Fibroblast of villous mesenchyme (primary cell): ENCODE results near the gene CSRP3. TPM values are rescaled to one million over a fixed set of nuclear protein-coding genes. Genes with fewer than 3 reads are reported as not detected.

ENCODE experiments used
- DNase-seq: peaks from one replicate; pipeline ENCODE4 v3.0.0-alpha.2; 2010; ENCODE audit warnings: low read depth
- H3K4me3 ChIP-seq: 2 replicates; pipeline ENCODE4 v1.5.1; 2011; ENCODE audit warnings: low read depth, mild to moderate bottlenecking, low read length
- CTCF ChIP-seq: IDR thresholded peaks from 2 replicates; pipeline ENCODE4 v1.5.1; 2012; ENCODE audit warnings: low read depth, mild to moderate bottlenecking, low read length; ENCODE audit not compliant: insufficient read depth
- total RNA-seq: library from RNA; depleted of rRNA; stranded (reverse); fragments of >200 nt; gene quantifications from 2 replicates; pipeline ENCODE4 v1.2.3, GENCODE V29; 2012

Gene CSRP3
- total RNA-seq, 1 donor: not detected

DNA sequence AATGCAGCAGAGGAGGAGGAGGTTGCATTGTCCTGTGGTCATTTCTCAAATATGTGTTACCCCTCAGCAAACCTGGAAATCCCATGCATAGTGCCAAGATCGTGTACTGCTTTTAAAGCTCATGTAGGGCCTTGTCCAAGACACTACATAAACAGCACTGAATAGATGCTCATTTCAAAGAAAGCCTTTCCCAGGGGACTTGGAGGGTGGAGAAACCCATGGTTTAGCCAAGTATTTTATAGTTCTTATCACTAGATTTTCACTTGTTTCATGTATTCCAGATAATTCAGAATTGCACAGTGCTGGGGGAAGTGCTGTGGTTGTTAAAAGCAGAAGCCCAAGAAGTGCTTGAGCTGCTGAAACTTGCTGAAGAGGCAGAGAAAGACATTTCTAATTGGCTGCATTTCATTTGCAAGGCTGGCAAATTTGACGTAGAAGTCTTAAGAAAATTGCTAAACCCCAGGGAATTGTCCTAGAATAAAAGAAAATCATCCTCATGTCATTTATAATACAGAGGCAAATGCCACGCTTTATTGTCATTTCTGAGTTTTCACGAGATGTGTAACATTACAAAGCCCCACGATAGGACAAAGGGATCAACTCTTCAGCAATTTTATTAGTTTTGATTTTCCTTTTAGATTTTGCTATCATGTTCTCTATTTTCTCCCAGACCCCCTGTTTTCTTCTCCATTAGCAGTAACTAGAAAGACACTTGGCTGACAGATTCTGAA is 20.1 kb downstream of the CSRP3 start:
- no peak for TF ChIP-seq CTCF
- DNase-seq: no peak
- no peak overlapping the region for H3K4me3 ChIP-seq

GRCh38 chr11:19176629-19177186 is 25.1 kb downstream of the CSRP3 start:
- H3K4me3 ChIP-seq: no peak overlapping the region
- no peak for DNase-seq
- no peak for TF ChIP-seq CTCF

DNA sequence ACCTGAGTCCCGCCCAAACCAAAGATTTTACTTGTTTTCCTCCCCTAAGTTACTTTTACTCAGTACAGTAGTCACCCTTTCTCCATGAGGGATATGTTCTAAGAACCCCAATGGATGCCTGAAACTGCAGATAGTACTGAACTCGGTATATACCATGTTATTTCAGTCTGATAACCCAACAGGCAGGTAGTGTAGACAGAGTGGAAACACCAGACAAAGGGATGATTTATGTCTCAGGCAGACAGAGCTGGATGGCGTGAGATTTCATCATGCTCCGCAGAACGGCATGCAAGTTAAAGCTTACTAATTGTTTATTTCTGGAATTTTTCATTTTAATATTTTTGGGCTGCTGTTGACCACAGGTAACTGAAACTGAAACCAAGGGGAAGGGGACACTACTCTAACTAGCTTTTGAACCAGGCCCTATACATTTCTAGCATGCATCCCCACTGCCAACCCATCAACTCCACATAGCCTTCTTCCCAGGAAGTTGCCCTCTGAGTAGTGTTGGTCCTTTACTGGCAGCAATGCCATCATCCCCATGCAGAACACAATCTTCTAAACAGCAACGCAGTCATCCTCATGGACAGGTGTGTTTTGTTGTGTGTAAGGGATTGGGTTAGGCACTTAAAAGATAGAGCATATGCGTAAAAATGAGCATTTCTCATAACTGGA is 27.7 kb downstream of the CSRP3 start:
- DNase-seq: no peak
- TF ChIP-seq CTCF: no peak
- H3K4me3 ChIP-seq: no peak overlapping the region

GRCh38 chr11:19173004-19173689 is 28.6 kb downstream of the CSRP3 start:
- DNase-seq: no peak
- no peak overlapping the region for H3K4me3 ChIP-seq
- TF ChIP-seq CTCF: no peak

DNA sequence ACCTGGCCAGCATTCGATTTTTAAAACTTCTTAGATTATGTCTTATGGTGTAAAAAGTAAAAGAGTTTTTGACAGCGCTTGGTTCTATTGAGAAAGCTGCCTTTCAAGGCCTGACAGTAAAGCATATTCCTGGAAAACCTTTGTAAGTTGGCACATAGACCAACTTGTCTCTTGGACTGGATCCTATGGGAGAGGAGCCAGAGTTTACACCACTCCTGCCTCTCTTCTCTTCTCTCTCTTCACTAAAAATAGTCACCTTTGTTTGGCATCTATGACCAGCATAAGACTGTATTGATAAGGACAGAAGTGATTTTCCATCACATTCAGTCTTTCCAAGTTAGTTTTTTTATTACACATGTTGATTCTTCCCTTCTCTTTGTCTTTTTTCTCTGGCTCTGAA is 33.7 kb downstream of the CSRP3 start:
- no peak for DNase-seq
- no peak overlapping the region for H3K4me3 ChIP-seq
- TF ChIP-seq CTCF: no peak

- DNase-seq: no peak
- H3K4me3 ChIP-seq: no peak overlapping the region
- no peak for TF ChIP-seq CTCF
Observed at GRCh38 chr11:19164881-19165280, 36.9 kb downstream of the CSRP3 start.
